ENCODE results near the gene ACTL9. TPM values are rescaled to one million over a fixed set of nuclear protein-coding genes. Genes with fewer than 3 reads are reported as not detected.

The ACTL9 gene
- polyA plus RNA-seq, 1 of the 3 experiments (the other 2 are of a cell fraction) = not detected

DNA sequence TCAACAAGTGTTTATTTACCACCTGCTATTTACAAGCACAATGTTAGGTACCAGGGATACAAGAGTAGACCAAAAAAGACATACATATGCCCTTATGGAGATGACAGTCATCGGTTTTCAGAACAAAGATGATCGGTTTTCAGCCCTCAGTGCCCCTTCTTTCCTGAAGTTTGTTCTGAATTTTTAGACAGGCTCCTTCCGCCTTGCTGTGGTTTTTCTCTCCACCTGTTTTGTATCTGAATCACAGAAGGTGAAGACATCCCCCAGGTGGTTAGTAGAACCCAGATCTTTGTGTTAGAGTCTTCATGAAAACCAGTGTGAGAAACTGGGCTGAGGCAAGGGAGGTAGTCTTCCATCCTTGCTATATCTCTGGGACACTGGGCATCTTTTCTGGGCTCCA, 23.5 kb downstream of the ACTL9 start:
- H3F3A ChIP-seq (replicated peaks; ENCODE audit: insufficient read depth) = no peaks in the 10 kb centered on the region
- no peaks in the 10 kb centered on the region for H3K4me1 ChIP-seq (ENCODE audit: control insufficient read depth in 1 of 2, insufficient read depth in 2 of 2, low read depth in 1 of 2, low read length in 1 of 2)
- H3K4me3 ChIP-seq (ENCODE audit: low read depth in 2 of 2, low read length in 1 of 2) = no peak overlapping the region
- POLR2A ChIA-PET = no interaction called here
- no peak for DNase-seq
- peaks cover 6% of the 10 kb centered on the region; the same call in 1 of the 2 replicates for H3K27me3 ChIP-seq (ENCODE audit: insufficient read depth)
- H3K9ac ChIP-seq = no peak overlapping the region
- H4K20me1 ChIP-seq (ENCODE audit: insufficient read depth) = no peaks in the 10 kb centered on the region
- no peak for TF ChIP-seq NFIC (IDR thresholded peaks at IDR 0.05; ENCODE audit: borderline replicate concordance)
- TF ChIP-seq FOXJ3 (CRISPR knock-in tag; IDR thresholded peaks at IDR 0.05) = no peak
- no peak for TF ChIP-seq RFX5 (IDR thresholded peaks at IDR 0.05; ENCODE audit: low read length)
- no peak for TF ChIP-seq JUND (IDR thresholded peaks at IDR 0.05)
- no peak for TF ChIP-seq ELF1 (IDR thresholded peaks at IDR 0.05)
- TF ChIP-seq, protein P1, sequence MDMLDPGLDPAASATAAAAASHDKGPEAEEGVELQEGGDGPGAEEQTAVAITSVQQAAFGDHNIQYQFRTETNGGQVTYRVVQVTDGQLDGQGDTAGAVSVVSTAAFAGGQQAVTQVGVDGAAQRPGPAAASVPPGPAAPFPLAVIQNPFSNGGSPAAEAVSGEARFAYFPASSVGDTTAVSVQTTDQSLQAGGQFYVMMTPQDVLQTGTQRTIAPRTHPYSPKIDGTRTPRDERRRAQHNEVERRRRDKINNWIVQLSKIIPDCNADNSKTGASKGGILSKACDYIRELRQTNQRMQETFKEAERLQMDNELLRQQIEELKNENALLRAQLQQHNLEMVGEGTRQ (IDR thresholded peaks at IDR 0.05; ENCODE audit: borderline replicate concordance, low read depth, low read length) = no peak
- no peak for TF ChIP-seq EZH2phosphoT487 (IDR thresholded peaks at IDR 0.05; ENCODE audit: borderline replicate concordance, low read depth)
- no peak for TF ChIP-seq EP300 (IDR thresholded peaks at IDR 0.05; ENCODE audit: borderline replicate concordance in 1 of 2, low read depth in 1 of 2, low read length in 1 of 2)
- TF ChIP-seq TAF1 (IDR thresholded peaks at IDR 0.05; ENCODE audit: borderline replicate concordance, low read depth, low read length) = no peak
- no peak for TF ChIP-seq MXI1 (IDR thresholded peaks at IDR 0.05; ENCODE audit: low read depth, low read length)
- no peak for TF ChIP-seq FOSL2 (IDR thresholded peaks at IDR 0.05; ENCODE audit: borderline replicate concordance, low read depth)
- TF ChIP-seq, protein P2, sequence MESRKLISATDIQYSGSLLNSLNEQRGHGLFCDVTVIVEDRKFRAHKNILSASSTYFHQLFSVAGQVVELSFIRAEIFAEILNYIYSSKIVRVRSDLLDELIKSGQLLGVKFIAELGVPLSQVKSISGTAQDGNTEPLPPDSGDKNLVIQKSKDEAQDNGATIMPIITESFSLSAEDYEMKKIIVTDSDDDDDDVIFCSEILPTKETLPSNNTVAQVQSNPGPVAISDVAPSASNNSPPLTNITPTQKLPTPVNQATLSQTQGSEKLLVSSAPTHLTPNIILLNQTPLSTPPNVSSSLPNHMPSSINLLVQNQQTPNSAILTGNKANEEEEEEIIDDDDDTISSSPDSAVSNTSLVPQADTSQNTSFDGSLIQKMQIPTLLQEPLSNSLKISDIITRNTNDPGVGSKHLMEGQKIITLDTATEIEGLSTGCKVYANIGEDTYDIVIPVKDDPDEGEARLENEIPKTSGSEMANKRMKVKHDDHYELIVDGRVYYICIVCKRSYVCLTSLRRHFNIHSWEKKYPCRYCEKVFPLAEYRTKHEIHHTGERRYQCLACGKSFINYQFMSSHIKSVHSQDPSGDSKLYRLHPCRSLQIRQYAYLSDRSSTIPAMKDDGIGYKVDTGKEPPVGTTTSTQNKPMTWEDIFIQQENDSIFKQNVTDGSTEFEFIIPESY (IDR thresholded peaks at IDR 0.05; ENCODE audit: borderline replicate concordance, low read depth) = no peak
- no peak for TF ChIP-seq YY1 (IDR thresholded peaks at IDR 0.05; ENCODE audit: low read depth)
- TF ChIP-seq CHD2 (IDR thresholded peaks at IDR 0.05; ENCODE audit: low read length, partially characterized antibody) = no peak
- TF ChIP-seq, protein P3, sequence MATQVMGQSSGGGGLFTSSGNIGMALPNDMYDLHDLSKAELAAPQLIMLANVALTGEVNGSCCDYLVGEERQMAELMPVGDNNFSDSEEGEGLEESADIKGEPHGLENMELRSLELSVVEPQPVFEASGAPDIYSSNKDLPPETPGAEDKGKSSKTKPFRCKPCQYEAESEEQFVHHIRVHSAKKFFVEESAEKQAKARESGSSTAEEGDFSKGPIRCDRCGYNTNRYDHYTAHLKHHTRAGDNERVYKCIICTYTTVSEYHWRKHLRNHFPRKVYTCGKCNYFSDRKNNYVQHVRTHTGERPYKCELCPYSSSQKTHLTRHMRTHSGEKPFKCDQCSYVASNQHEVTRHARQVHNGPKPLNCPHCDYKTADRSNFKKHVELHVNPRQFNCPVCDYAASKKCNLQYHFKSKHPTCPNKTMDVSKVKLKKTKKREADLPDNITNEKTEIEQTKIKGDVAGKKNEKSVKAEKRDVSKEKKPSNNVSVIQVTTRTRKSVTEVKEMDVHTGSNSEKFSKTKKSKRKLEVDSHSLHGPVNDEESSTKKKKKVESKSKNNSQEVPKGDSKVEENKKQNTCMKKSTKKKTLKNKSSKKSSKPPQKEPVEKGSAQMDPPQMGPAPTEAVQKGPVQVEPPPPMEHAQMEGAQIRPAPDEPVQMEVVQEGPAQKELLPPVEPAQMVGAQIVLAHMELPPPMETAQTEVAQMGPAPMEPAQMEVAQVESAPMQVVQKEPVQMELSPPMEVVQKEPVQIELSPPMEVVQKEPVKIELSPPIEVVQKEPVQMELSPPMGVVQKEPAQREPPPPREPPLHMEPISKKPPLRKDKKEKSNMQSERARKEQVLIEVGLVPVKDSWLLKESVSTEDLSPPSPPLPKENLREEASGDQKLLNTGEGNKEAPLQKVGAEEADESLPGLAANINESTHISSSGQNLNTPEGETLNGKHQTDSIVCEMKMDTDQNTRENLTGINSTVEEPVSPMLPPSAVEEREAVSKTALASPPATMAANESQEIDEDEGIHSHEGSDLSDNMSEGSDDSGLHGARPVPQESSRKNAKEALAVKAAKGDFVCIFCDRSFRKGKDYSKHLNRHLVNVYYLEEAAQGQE (IDR thresholded peaks at IDR 0.05; ENCODE audit: low read depth, low read length) = no peak
- no peak for TF ChIP-seq TCF12 (IDR thresholded peaks at IDR 0.05)
- TF ChIP-seq, protein P4, sequence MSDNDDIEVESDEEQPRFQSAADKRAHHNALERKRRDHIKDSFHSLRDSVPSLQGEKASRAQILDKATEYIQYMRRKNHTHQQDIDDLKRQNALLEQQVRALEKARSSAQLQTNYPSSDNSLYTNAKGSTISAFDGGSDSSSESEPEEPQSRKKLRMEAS (IDR thresholded peaks at IDR 0.05; ENCODE audit: low read depth) = no peak
- H3K27ac ChIP-seq (ENCODE audit: low read depth in 2 of 2, low read length in 1 of 2) = no peak overlapping the region
- no peak overlapping the region for H3K4me2 ChIP-seq
- CTCF ChIA-PET = no interaction called here
- no peaks in the 10 kb centered on the region for H3K36me3 ChIP-seq (replicated peaks in 1 of 2; ENCODE audit: control insufficient read depth in 1 of 2, insufficient read depth in 2 of 2, low read length in 1 of 2)
- H2AFZ ChIP-seq (ENCODE audit: low read depth) = no peak overlapping the region
- H3K9me3 ChIP-seq = no peaks in the 10 kb centered on the region
- H3K9me2 ChIP-seq = no peaks in the 10 kb centered on the region
- no peaks in the 10 kb centered on the region for H3K79me2 ChIP-seq (ENCODE audit: insufficient read depth)
- 2% methylated on average over 3 of the region's 3 CpGs for WGBS (ENCODE audit: low lambda C conversion rate)

Measured in SK-N-SH (cell line).